Measurements from ENCODE around the gene LCAT. TPM values are rescaled to one million over a fixed set of nuclear protein-coding genes. Genes with fewer than 3 reads are reported as not detected.

LCAT gene
- total RNA-seq, 1 experiment from 2014 or later, result 14.0 TPM

DNA sequence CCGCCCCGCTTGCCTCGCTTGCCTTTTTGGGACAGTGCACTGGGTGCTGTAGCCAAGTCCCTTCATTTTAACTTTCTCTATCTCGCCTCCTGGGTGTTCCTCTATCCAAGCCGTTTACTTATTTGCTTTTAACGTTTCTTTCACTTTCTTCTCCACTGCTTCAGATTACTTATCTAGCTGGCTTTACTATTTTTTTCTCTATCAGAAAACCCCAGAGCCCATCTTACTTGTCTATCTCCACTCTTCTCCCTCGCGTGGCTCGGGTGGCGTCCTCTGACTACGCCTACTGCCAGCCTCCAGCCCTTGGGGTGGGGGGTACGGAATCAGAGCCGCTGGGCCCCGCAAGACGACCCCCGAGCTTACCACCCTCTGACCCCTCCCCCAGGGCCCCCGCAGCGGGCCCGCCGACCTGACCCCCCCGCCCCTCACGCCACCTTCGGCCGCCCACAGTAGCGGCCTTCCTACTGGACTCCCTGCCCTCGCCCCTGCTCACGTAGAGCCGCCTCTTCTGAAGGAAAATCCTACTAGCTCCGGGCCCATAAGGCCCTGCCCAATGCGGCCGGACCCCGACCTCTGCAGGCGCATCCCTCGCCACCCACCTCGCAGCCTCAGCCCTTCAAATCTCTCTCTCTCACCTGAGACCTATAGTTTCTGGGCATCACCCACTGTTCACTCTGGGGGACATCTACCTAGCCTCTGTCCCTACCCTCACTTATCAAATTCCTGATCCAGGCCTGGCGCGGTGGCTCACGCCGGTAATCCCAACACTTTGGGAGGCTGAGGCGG lies 25.5 kb upstream of the LCAT start:
- intact Hi-C loops (cut with micrococcal nuclease; ENCODE audit: unreplicated experiment), result no loop called here
- H3K27ac ChIP-seq (ENCODE audit: low read length), result peak overlapping the region; percentile 54

DNA sequence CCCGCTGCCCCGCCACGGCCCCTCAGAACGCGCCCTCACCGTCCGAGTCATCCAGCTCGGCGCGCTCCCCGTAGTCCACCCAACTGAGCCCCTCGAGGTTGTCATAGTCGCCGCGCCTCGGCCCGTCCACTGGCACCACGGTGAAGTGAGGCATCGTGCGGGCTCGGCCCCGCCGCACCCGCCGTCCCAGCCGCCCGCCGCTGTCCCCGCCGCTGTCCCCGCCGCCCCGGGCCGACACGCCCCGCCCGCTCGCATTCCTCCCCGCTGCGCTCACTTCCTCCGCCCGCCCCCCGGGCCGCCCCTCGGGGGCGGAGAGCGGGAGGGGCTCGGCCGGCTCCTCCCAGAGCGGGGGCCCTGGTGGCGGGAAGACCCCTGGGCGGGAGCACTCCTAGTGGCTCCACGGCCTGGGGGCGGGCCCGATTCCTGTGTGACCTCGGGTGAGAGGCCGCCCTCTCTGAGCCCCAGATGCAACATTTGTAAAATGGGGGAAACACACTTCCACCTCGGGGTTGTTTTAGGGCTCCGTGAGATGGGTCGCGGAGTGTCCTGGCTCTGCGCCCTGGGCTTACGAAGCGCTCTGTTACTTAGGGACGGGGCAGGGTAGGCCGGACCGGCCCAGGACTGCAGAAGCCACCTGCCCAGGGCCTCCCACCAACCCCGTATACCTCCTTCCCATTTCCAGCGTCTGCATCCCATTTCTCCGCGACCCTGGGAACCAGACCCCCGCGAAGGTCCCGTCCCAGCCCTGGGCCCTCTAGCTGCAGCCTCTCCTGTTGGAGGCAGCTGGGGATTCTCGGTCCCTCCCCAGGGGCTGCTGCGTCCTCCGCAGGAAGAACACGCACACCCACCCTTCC lies 24.7 kb upstream of the LCAT start, which contains the start of gene SLC12A4:
Gene SLC12A4 (minus strand): TSS at position 238 of the 854 bp plus-strand sequence. CDS start 84 bp downstream, at position 154.
- Histone ChIP-seq H3K27me3 (ENCODE audit: control insufficient read depth, insufficient read depth, low read length) (no peaks in the 10 kb centered on the region), H3K27ac (ENCODE audit: low read length) (peak within 1 kb of the TSS; percentile 88), H3K4me1 (ENCODE audit: control insufficient read depth, insufficient read depth, low read length) (peaks cover 15% of the 10 kb centered on the region), H3K4me3 (ENCODE audit: low read depth in 2 of 2, low read length in 2 of 2) (peak within 1 kb of the TSS; percentile 69 to 85), H3K9me3 (ENCODE audit: control insufficient read depth, insufficient read depth, low read depth, low read length) (no peaks in the 10 kb centered on the region), H3K36me3 (ENCODE audit: control insufficient read depth, insufficient read depth, low read length) (no peaks in the 10 kb centered on the region)
- intact Hi-C loops (cut with micrococcal nuclease; ENCODE audit: unreplicated experiment), result no loop called here
- in situ Hi-C loops (cut with HindIII; ENCODE audit: low pct_unique_long_range_greater_than_20kb, low sequenced_read_pairs), result no loop called here
- POLR2A ChIA-PET, result interaction anchor here (0.5 kb wide), 1 partner anchor 236 kb away, joined by 4 read pairs; no protein-coding TSS in a partner anchor
- ATAC-seq (peak; percentile 91), DNase-seq (ENCODE audit: low read depth, low spot score) (no peak)
- peak; percentile 64; the same call in 1 of the 2 replicates for TF ChIP-seq SIN3A (IDR thresholded peaks at IDR 0.05; ENCODE audit: borderline replicate concordance, insufficient read depth, low read depth, low read length)
- 0 out of 2 replicates have a peak, but pooled peaks have one; percentile 21 for TF ChIP-seq POLR2AphosphoS5 (IDR thresholded peaks at IDR 0.05; ENCODE audit: low read depth, low read length)
- TF ChIP-seq, protein P1, sequence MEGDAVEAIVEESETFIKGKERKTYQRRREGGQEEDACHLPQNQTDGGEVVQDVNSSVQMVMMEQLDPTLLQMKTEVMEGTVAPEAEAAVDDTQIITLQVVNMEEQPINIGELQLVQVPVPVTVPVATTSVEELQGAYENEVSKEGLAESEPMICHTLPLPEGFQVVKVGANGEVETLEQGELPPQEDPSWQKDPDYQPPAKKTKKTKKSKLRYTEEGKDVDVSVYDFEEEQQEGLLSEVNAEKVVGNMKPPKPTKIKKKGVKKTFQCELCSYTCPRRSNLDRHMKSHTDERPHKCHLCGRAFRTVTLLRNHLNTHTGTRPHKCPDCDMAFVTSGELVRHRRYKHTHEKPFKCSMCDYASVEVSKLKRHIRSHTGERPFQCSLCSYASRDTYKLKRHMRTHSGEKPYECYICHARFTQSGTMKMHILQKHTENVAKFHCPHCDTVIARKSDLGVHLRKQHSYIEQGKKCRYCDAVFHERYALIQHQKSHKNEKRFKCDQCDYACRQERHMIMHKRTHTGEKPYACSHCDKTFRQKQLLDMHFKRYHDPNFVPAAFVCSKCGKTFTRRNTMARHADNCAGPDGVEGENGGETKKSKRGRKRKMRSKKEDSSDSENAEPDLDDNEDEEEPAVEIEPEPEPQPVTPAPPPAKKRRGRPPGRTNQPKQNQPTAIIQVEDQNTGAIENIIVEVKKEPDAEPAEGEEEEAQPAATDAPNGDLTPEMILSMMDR (IDR thresholded peaks at IDR 0.05), result no peak
- TF ChIP-seq, protein P2, sequence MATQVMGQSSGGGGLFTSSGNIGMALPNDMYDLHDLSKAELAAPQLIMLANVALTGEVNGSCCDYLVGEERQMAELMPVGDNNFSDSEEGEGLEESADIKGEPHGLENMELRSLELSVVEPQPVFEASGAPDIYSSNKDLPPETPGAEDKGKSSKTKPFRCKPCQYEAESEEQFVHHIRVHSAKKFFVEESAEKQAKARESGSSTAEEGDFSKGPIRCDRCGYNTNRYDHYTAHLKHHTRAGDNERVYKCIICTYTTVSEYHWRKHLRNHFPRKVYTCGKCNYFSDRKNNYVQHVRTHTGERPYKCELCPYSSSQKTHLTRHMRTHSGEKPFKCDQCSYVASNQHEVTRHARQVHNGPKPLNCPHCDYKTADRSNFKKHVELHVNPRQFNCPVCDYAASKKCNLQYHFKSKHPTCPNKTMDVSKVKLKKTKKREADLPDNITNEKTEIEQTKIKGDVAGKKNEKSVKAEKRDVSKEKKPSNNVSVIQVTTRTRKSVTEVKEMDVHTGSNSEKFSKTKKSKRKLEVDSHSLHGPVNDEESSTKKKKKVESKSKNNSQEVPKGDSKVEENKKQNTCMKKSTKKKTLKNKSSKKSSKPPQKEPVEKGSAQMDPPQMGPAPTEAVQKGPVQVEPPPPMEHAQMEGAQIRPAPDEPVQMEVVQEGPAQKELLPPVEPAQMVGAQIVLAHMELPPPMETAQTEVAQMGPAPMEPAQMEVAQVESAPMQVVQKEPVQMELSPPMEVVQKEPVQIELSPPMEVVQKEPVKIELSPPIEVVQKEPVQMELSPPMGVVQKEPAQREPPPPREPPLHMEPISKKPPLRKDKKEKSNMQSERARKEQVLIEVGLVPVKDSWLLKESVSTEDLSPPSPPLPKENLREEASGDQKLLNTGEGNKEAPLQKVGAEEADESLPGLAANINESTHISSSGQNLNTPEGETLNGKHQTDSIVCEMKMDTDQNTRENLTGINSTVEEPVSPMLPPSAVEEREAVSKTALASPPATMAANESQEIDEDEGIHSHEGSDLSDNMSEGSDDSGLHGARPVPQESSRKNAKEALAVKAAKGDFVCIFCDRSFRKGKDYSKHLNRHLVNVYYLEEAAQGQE (IDR thresholded peaks at IDR 0.05; ENCODE audit: insufficient read depth in 1 of 2, low read depth in 2 of 2, low read length in 1 of 2), result no peak
- TF ChIP-seq TCF7L2 (IDR thresholded peaks at IDR 0.05; ENCODE audit: low read depth, low read length), result no peak
- CTCF ChIA-PET, result interaction anchor here (0.7 kb wide), 1 partner anchor 25 kb away, joined by 12 read pairs; no protein-coding TSS in a partner anchor
- no TSS peak for BruUV-seq (replicated peaks)

More for the DNA sequence above, 25.5 kb upstream of the LCAT start:
- Histone ChIP-seq H3K4me1 (ENCODE audit: control insufficient read depth, insufficient read depth, low read length) (peaks cover 15% of the 10 kb centered on the region), H3K36me3 (ENCODE audit: control insufficient read depth, insufficient read depth, low read length) (no peaks in the 10 kb centered on the region), H3K27me3 (ENCODE audit: control insufficient read depth, insufficient read depth, low read length) (no peaks in the 10 kb centered on the region), H3K4me3 (ENCODE audit: low read depth in 2 of 2, low read length in 2 of 2) (peak overlapping the region; percentile 69 to 85), H3K9me3 (ENCODE audit: control insufficient read depth, insufficient read depth, low read depth, low read length) (no peaks in the 10 kb centered on the region)
- in situ Hi-C loops (cut with HindIII; ENCODE audit: low pct_unique_long_range_greater_than_20kb, low sequenced_read_pairs), result no loop called here
- DNase-seq (ENCODE audit: low read depth, low spot score) (no peak), ATAC-seq (no peak; the same call in 1 of the 2 replicates)
- POLR2A ChIA-PET, result no interaction called here
- no TSS peak for BruUV-seq (replicated peaks)
- TF ChIP-seq, protein P2 (IDR thresholded peaks at IDR 0.05; ENCODE audit: insufficient read depth in 1 of 2, low read depth in 2 of 2, low read length in 1 of 2), result no peak
- TF ChIP-seq, protein P1 (IDR thresholded peaks at IDR 0.05), result no peak
- TF ChIP-seq SIN3A (IDR thresholded peaks at IDR 0.05; ENCODE audit: borderline replicate concordance, insufficient read depth, low read depth, low read length) (no peak), POLR2AphosphoS5 (IDR thresholded peaks at IDR 0.05; ENCODE audit: low read depth, low read length) (no peak), TCF7L2 (IDR thresholded peaks at IDR 0.05; ENCODE audit: low read depth, low read length) (no peak)
- CTCF ChIA-PET, result interaction anchor here (0.6 to 0.7 kb wide), 2 partner anchors 26 to 294 kb away, joined by 10 to 12 read pairs; no protein-coding TSS in a partner anchor
